HG02623 (cell line): ENCODE results near the gene LYSET.
"Not testable (repeated sequence)": the region's sequence is repeated elsewhere in the genome, so short reads cannot be mapped to it uniquely, and the experiment has no call there.

ENCODE experiments used
- ATAC-seq: cut with Tn5 transposase; IDR thresholded peaks from one replicate; pipeline ENCODE4 v1.9.1; 2021; ENCODE audit warnings: moderate library complexity; ENCODE audit not compliant: unreplicated experiment

The LYSET gene

GRCh38 chr14:93165271-93166265 lies 19.5 kb upstream of the LYSET start:
- not testable (repeated sequence) for ATAC-seq

DNA sequence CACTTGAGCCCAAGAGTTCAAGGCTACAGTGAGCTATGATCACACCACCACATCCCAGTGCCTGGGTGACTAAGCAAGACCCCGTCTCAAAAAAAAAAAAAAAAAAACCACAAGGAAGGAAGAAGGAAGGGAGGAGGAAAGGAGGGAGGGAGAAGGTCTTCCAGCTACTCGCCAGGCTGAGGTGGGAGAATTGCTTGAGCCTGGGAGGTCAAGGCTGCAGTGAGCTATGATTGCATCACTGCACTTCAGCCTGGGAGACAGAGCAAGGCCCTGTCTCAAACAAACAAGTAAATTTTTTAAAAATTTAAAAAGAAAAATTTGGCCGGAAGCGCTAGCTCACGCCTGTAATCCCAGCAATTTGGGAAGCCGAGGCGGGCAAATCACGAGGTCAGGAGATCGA lies 16.5 kb upstream of the LYSET start:
- ATAC-seq = not testable (repeated sequence)

DNA sequence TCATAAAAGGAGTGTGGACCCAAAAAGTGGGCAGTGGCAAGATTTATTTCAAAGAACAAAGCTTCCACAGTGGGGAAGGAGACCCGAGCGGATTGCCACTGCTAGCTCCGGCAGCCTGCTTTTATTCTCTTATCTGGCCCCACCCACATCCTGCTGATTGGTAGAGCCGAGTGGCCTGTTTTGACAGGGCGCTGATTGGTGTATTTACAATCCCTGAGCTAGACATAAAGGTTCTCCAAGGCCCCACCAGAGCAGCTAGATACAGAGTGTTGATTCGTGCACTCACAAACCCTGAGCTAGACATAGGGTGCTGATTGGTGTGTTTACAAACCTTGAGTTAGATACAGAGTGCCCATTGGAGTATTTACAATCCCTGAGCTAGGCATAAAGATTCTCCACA lies 15.5 kb upstream of the LYSET start:
- ATAC-seq = not testable (repeated sequence)

DNA sequence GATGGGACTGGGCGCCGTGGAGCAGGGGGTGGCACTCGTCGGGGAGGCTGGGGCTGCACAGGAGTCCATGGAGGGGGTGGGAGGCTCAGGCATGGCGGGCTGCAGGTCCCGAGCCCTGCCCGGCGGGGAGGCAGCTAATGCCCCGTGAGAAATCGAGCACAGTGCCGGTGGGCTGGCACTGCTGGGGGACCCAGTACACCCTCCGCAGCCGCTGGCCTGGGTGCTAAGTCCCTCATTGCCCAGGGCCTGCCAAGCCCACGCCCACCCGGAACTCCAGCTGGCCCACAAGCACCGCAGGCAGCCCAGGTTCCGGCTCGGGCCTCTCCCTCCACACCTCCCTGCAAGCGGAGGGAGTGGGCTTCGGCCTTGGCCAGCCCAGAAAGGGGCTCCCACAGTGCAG lies 15.0 kb upstream of the LYSET start:
- not testable (repeated sequence) for ATAC-seq

DNA sequence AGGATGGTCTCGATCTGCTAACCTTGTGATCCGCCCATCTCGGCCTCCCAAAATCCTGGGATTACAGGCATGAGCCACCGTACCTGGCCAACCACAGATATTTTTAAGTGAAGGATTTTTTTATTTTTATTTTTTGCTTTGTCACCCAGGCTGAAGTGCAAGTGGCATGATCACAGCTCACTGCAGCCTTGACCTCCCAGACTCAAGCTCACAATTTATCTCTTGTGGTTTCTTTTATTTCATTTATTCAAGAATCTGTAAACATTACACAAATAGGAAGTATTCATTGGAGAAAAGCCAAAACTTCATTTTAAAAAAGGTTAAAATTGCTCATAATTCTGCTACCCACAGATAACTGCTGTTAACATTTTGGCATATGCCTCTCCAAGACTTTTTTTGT lies 13.7 kb upstream of the LYSET start:
- ATAC-seq = no peak

DNA sequence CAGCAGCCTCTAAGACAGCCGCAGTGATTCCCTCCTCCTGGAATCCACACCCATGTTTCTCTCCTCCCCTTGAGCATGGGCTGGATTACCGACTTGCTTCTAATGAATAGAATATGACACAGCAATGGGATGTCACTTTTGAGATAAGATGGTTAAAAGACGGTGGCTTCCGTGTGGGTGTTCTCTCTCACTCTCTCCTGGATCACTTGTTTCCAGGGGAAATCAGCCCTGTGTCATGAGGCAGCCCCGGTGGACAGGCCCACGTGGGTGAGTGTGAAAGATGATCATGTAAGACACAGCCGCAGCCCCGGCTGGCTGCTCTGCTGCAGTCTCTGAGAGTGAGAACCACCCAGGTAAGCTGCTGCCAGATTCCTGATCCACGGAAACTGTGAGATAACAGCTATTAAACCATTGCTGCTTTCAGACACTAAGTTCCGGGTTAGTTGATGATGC lies 11.1 kb upstream of the LYSET start:
- no peak for ATAC-seq

DNA sequence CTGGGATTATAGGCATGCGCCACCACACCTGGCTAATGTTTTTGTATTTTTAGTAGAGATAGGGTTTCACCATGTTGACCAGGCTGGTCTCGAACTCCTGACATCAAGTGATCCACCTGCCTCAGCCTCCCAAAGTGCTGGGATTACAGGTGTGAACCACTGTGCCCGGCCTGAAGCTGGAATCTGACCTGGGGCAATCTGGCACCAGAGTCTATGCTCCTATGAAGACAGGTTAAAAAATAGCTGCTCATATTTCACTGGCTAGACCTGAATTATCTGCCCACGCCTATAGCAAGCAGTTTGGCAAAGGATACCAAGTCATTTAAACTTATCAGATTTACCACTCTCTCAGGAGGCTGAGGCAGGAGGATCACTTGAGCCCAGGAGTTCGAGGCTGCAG lies 10.4 kb upstream of the LYSET start:
- ATAC-seq = not testable (repeated sequence)

GRCh38 chr14:93175492-93175891 lies 9.6 kb upstream of the LYSET start:
- ATAC-seq = no peak

DNA sequence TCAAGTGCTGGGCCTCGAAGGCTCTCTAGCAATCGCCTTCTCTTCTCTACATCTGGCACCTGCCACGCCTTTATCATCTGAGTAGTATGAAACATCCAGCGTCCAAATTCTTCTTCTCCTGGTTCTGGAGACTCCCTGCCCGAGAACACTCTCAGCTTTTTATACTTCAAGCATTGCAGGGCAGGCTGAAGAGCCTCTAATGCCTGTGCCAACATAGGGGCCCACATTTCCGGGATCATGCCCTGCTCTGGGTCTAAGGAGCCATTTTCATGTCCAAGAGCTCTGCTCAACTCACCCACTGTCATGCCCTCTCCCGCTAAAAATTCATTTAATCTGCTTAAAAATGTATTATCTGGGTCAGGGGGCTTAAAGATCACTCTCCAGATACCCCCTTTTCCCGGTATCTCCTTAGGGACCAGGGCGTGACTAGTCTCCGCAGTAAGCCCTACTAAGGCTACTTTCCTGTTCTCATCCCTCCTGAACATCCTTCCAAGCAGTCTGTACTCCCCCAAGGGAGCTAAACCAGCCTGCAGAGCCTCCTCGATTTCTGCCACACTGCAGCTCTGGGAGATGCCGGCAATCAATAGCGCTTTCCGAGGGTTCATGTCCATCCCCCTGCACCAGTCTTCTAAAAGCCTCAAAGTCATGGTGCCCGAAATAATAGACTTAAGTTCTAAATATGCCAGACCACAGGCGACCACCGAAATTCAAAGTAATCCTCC lies 1.4 kb upstream of the LYSET start:
- no peak for ATAC-seq

DNA sequence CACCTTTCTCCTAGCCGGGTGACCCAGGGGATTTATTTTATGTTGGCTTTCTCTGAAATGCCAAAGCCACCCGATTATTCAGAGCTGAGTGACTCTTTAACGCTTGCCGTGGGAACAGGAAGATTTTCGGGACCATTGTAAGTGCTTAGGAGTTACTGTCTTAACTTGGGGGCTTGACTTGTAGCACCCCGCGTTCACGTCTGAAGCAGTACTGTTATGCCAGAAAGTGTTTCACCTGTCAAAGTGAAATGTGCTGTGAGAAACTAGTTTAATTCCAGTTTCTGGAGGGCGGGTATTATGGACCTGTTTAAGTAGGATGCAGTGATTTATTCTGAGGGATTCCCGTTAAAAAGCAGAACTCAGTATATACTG lies 218 bp downstream of the LYSET start:
- ATAC-seq = no peak

GRCh38 chr14:93186466-93186865 lies 1.3 kb downstream of the LYSET start:
- ATAC-seq = no peak

- no peak for ATAC-seq
Measured at GRCh38 chr14:93186956-93187355, 1.8 kb downstream of the LYSET start.

GRCh38 chr14:93195316-93195999 lies 10.3 kb downstream of the LYSET start:
- no peak for ATAC-seq

GRCh38 chr14:93199031-93199430 lies 13.9 kb downstream of the LYSET start:
- ATAC-seq = no peak

- no peak for ATAC-seq
Measured at GRCh38 chr14:93200553-93200952, 15.4 kb downstream of the LYSET start.

- ATAC-seq = no peak
Measured at GRCh38 chr14:93201155-93201704, 16.1 kb downstream of the LYSET start.

GRCh38 chr14:93206793-93207467 lies 21.8 kb downstream of the LYSET start, which contains the start of the genes GON7 and UBR7:
TSS of gene GON7 (minus strand) at chr14:93207065. CDS start at chr14:93207037, 28 bp downstream.
TSS of gene UBR7 (plus strand) at chr14:93207256. CDS start at chr14:93207292, 36 bp downstream.
- ATAC-seq = peak; percentile 79

GRCh38 chr14:93207468-93208308 lies 22.6 kb downstream of the LYSET start:
- ATAC-seq = peak; percentile 33

DNA sequence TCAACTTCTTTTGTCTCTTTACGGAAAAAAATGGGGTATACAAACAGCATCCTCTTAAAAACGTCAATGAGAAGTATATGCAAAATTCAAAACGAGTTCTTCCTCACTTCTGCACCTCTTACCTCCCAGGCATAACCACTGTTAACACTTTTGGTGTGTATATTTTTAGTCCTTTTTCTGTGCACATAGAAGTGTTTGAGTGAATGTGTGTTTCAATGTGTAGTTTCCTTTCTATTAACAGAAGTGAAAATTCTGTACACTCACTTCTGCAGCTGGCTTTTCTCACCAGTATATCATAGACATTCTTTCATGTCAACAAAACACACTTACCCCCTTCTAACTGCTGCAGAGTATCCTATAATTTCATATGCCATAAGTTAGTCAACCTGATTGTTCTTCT lies 27.3 kb downstream of the LYSET start:
- ATAC-seq = peak; percentile 74
